Measurements from ENCODE around the gene SLC35E3. TPM values are rescaled to one million over a fixed set of nuclear protein-coding genes. Genes with fewer than 3 reads are reported as not detected.

SLC35E3 gene
- total and polyA plus RNA-seq, 2 experiments from 2014 or later = 5.5 to 13.8 TPM

GRCh38 chr12:68760806-68761441, 14.9 kb downstream of the SLC35E3 start (continued):
- TF ChIP-seq REST (IDR thresholded peaks at IDR 0.05; ENCODE audit: unreplicated experiment) (no peak), JUNB (IDR thresholded peaks at IDR 0.05; ENCODE audit: unreplicated experiment) (no peak)

GRCh38 chr12:68761442-68761812, 15.5 kb downstream of the SLC35E3 start:
- Histone ChIP-seq H3K27ac (ENCODE audit: low read depth) (no peak overlapping the region), H3K4me2 (no peak overlapping the region), H3K27me3 (ENCODE audit: insufficient read depth) (no peaks in the 10 kb centered on the region), H3K36me3 (ENCODE audit: insufficient read depth) (peaks cover 18% of the 10 kb centered on the region; the same call in 1 of the 2 replicates), H4K20me1 (replicated peaks; ENCODE audit: insufficient read depth) (0 out of 2 replicates have a peak, but pooled peaks cover 6% of the 10 kb centered on the region), H3K79me2 (replicated peaks; ENCODE audit: insufficient read depth) (no peaks in the 10 kb centered on the region), H3K4me1 (ENCODE audit: insufficient read depth) (no peaks in the 10 kb centered on the region), H3K4me3 (no peak overlapping the region), H2AFZ (no peak overlapping the region), H3F3A (replicated peaks; ENCODE audit: low read depth) (no peaks in the 10 kb centered on the region), H3K9me2 (ENCODE audit: insufficient read depth) (no peaks in the 10 kb centered on the region)
- DNase-seq (ENCODE audit: low spot score) (no peak), ATAC-seq (no peak)
- H3K4me1 Mint-ChIP-seq = 0 out of 3 replicates have a peak, but pooled peaks cover 5% of the 10 kb centered on the region
- H3K36me3 Mint-ChIP-seq (ENCODE audit: low read depth) = peaks cover 36% of the 10 kb centered on the region
- peaks cover 1% of the 10 kb centered on the region for H3K27me3 Mint-ChIP-seq (ENCODE audit: insufficient read depth, low read depth, poor library complexity)
- H3K4me3 Mint-ChIP-seq = no peak overlapping the region
- no peak overlapping the region for H3K27ac Mint-ChIP-seq
- no peaks in the 10 kb centered on the region for H3K9me3 Mint-ChIP-seq
- no peak for TF ChIP-seq ZNF114 (CRISPR knock-in tag; IDR thresholded peaks at IDR 0.05)
- TF ChIP-seq EZH2phosphoT487 (IDR thresholded peaks at IDR 0.05; ENCODE audit: unreplicated experiment) = no peak
- no peak for TF ChIP-seq EZH2 (IDR thresholded peaks at IDR 0.05; ENCODE audit: low read depth, unreplicated experiment)
- no peak for TF ChIP-seq CREB1 (CRISPR knock-in tag; IDR thresholded peaks at IDR 0.05; ENCODE audit: low read depth)
- no peak for TF ChIP-seq POLR2AphosphoS5 (IDR thresholded peaks at IDR 0.05; ENCODE audit: low read depth)
- no peak for TF ChIP-seq ZNF462 (CRISPR knock-in tag; IDR thresholded peaks at IDR 0.05)
- no peak for TF ChIP-seq CTCF (conservative IDR thresholded peaks at IDR 0.05; ENCODE audit: low read depth in 2 of 2)
- no peak for TF ChIP-seq JUNB (IDR thresholded peaks at IDR 0.05; ENCODE audit: unreplicated experiment)
- no peak for TF ChIP-seq REST (IDR thresholded peaks at IDR 0.05; ENCODE audit: unreplicated experiment)

Measured in GM23338 (cell line).